Heart left ventricle (tissue), 13 donors: Measurements from ENCODE around the gene GPANK1.

ENCODE experiments used
- CTCF ChIP-seq, 12 donors: fragments of 200-600 bp; sonication (generic) in 4 of 12; IDR thresholded peaks; one replicate each; pipeline versions ENCODE4 v1.5.0 to v1.8.0; 2018 to 2022; ENCODE audit warnings: antibody characterized with exemption in 12 of 12, mild to moderate bottlenecking in 5 of 12
- POLR2A ChIP-seq, 2 donors: fragments of 450-650 bp; IDR thresholded peaks; one replicate each; pipeline ENCODE4 v1.6.1; 2017; ENCODE audit warnings: antibody characterized with exemption in 2 of 2, mild to moderate bottlenecking in 2 of 2, moderate library complexity in 2 of 2
- donor health status: ischemic (EF 13 %, LVEDD 7.1; RV severe dilation, severe dysfunction).
- donor health status: DM: no; HTN: yes; CAD: no.
- donor health status: DM: no; HTN: no; CAD: no.
- donor health status: ischemic (EF 25% LVEDD 6.9; RV normal size, moderate dysfunction).
- donor health status: ischemic (EF 25% LVEDD 5.7; RV mildly dilated, moderate dysfunction).
- donor health status: ischemic (EF 35%, LVEDD 5.7; RV mildly dilated, moderate dysfunction).
- donor health status: nonischemic (EF 11% LVEDD 7.7; RV severe dilation, severe dysfunction).
- donor health status: DM: yes; HTN: yes; CAD: no.
- donor health status: PGD.
- donor health status: ischemic (EF 29% LVEDD 5.4; RV normal size, mild dysfunction).
- donor health status: nonischemic (EF 23%, LVEDD 6.1; RV moderate dilation, normal function).

GRCh38 chr6:31614075-31614619 is 50.6 kb downstream of the GPANK1 start:
- TF ChIP-seq CTCF (IDR thresholded peaks at IDR 0.05) (no peak), POLR2A (IDR thresholded peaks at IDR 0.05) (no peak)
